NCI-H526 (cell line): ENCODE results near the gene NEK6.

Experiments used
- DNase-seq, 2 experiments: peaks; one replicate each; lab custom pipeline; 2025; lab: John Stamatoyannopoulos, UW

The NEK6 gene

GRCh38 chr9:124399968-124400940 is 142.5 kb downstream of the NEK6 start:
- no peak for DNase-seq
